B cell (primary cell): Measurements from ENCODE around the gene CDS2. TPM values are rescaled to one million over a fixed set of nuclear protein-coding genes. Genes with fewer than 3 reads are reported as not detected.

Source experiments
- ATAC-seq: fragments of 200-7000 bp; cut with Tn5 transposase; one replicate; pipeline ENCODE4 v1.10.0; 2021; ENCODE audit warnings: low read depth, mild to moderate bottlenecking, moderate number of reproducible peaks, moderate library complexity
- CTCF ChIA-PET: fragments of 350-600 bp; sonication (Branson Sonifier 250); formaldehyde crosslinking; loops from one replicate; lab custom pipeline; 2021; ENCODE audit warnings: antibody characterized with exemption, inconsistent platforms; lab: Charles Lee
- POLR2A ChIA-PET: fragments of 350-600 bp; sonication (Branson Sonifier 250); formaldehyde crosslinking; loops from one replicate; lab custom pipeline; 2021; ENCODE audit warnings: antibody characterized with exemption; lab: Charles Lee
- DNase-seq: peaks from one replicate; pipeline ENCODE4 v3.0.0; 2013
- H2AFZ ChIP-seq: 2 replicates; pipeline ENCODE4 v1.6.1; 2012; ENCODE audit warnings: mild to moderate bottlenecking, low read depth, low read length; ENCODE audit not compliant: insufficient read depth, poor library complexity, severe bottlenecking
- H3K27ac ChIP-seq, 2 donors: 1 replicate in 1 of 2; 2 replicates in 1 of 2; pipeline ENCODE4 v1.5.1; 2012 to 2013; ENCODE audit warnings: low read length in 2 of 2, mild to moderate bottlenecking in 2 of 2, moderate library complexity in 1 of 2
- H3K27me3 ChIP-seq, 4 experiments: fragments of 200-600 bp in 1 of 4; sonication (generic) in 1 of 4; replicated peaks in 1 of 4; 1 replicate in 2 of 4; 2 replicates in 2 of 4; pipeline versions ENCODE4 v1.6.1 to v1.7.0; 2013 to 2016; ENCODE audit warnings: low read length in 3 of 4, mild to moderate bottlenecking in 2 of 4, mixed read lengths in 1 of 4, moderate library complexity in 1 of 4; ENCODE audit not compliant: insufficient read depth in 4 of 4, control insufficient read depth in 3 of 4; ENCODE audit errors: control extremely low read depth in 1 of 4
- H3K36me3 ChIP-seq, 2 experiments: replicated peaks in 1 of 2; 1 replicate in 1 of 2; 2 replicates in 1 of 2; pipeline versions ENCODE4 v1.6.1 to v1.7.1; 2013; ENCODE audit warnings: low read length in 1 of 2; ENCODE audit not compliant: insufficient read depth in 2 of 2, control insufficient read depth in 1 of 2; ENCODE audit errors: control extremely low read depth in 1 of 2, extremely low read depth in 1 of 2
- H3K4me1 ChIP-seq, 2 donors: fragments of 200-600 bp in 1 of 2; sonication (generic) in 1 of 2; 1 replicate in 1 of 2; 2 replicates in 1 of 2; pipeline versions ENCODE4 v1.5.1 to v1.6.1; 2013 to 2017; ENCODE audit warnings: low read length in 2 of 2; ENCODE audit not compliant: control insufficient read depth in 2 of 2, insufficient read depth in 2 of 2
- H3K4me2 ChIP-seq: replicated peaks from 2 replicates; pipeline ENCODE3; 2012; ENCODE audit warnings: mild to moderate bottlenecking, low read depth, low read length; ENCODE audit not compliant: poor library complexity, severe bottlenecking
- H3K4me3 ChIP-seq, 5 experiments: fragments of 200-600 bp in 1 of 5; sonication (generic) in 1 of 5; 1 replicate in 3 of 5; 2 replicates in 2 of 5; pipeline versions ENCODE4 v1.5.1 to v1.7.0; 2011 to 2016; ENCODE audit warnings: low read length in 4 of 5, mild to moderate bottlenecking in 4 of 5, low read depth in 2 of 5, control low read depth in 1 of 5, moderate library complexity in 1 of 5; ENCODE audit not compliant: insufficient read depth in 1 of 5; ENCODE audit errors: control extremely low read depth in 1 of 5, extremely low read depth in 1 of 5
- H3K79me2 ChIP-seq: fragments of 200-600 bp; sonication (generic); one replicate; pipeline ENCODE4 v1.6.0; 2016; ENCODE audit warnings: low read length; ENCODE audit not compliant: control insufficient read depth, insufficient read depth
- H3K9ac ChIP-seq: fragments of 200-600 bp; sonication (generic); 2 replicates; pipeline ENCODE4 v1.6.1; 2017; ENCODE audit warnings: mild to moderate bottlenecking, low read length, moderate library complexity
- H3K9me3 ChIP-seq, 3 donors: one replicate each; pipeline versions ENCODE4 v1.6.1 to v1.7.1; 2013; ENCODE audit warnings: low read length in 2 of 3; ENCODE audit not compliant: control insufficient read depth in 2 of 3, insufficient read depth in 1 of 3; ENCODE audit errors: control extremely low read depth in 1 of 3
- H4K20me1 ChIP-seq: 2 replicates; pipeline ENCODE4 v1.6.0; 2012; ENCODE audit warnings: mild to moderate bottlenecking, low read length; ENCODE audit not compliant: insufficient read depth, control insufficient read depth, poor library complexity, severe bottlenecking
- H3K27ac Mint-ChIP-seq: one replicate; pipeline ENCODE4 v1.8.0; 2021; ENCODE audit warnings: mixed read lengths
- H3K27me3 Mint-ChIP-seq: one replicate; pipeline ENCODE4 v1.8.0; 2021; ENCODE audit warnings: mixed read lengths
- H3K4me1 Mint-ChIP-seq: one replicate; pipeline ENCODE4 v1.8.0; 2021; ENCODE audit warnings: mixed read lengths
- H3K4me3 Mint-ChIP-seq: one replicate; pipeline ENCODE4 v1.8.0; 2021; ENCODE audit warnings: mixed read lengths
- H3K9me3 Mint-ChIP-seq: one replicate; pipeline ENCODE4 v1.8.0; 2022; ENCODE audit warnings: mixed read lengths; ENCODE audit not compliant: insufficient read depth
- CTCF ChIP-seq: fragments of 200-600 bp; IDR thresholded peaks from one replicate; pipeline ENCODE4 v1.8.0; 2022; ENCODE audit warnings: antibody characterized with exemption, mild to moderate bottlenecking
- EZH2 ChIP-seq: IDR thresholded peaks from 2 replicates; pipeline ENCODE4 v1.6.1; 2012; ENCODE audit warnings: borderline replicate concordance, low read depth, mild to moderate bottlenecking, moderate library complexity, low read length; ENCODE audit not compliant: insufficient read depth, poor library complexity, severe bottlenecking
- WGBS: methylation state at CpG from one replicate; pipeline ENCODE4 v1.1.5; 2013; ENCODE audit warnings: missing lambda C conversion rate; ENCODE audit not compliant: insufficient coverage; 5-methylcytosine and 5-hydroxymethylcytosine counted together
- intact Hi-C: fragments of 100-400 bp; cut with micrococcal nuclease; formaldehyde crosslinking; loops from one replicate; pipeline ENCODE4 v1.10.0; 2022
- polyA plus RNA-seq: library from polyadenylated mRNA; depleted of rRNA; stranded (reverse); fragments of >200 nt; gene quantifications from 2 replicates; pipeline ENCODE4 v1.2.3, GENCODE V29; 2012
- total RNA-seq, 2 donors: library from RNA; stranded (reverse); fragments of 120-200 nt in 1 of 2; gene quantifications; 1 replicate in 1 of 2; 2 replicates in 1 of 2; pipeline versions ENCODE4 v1.2.3 to v1.2.4, GENCODE V29; 2013 to 2022

Gene CDS2
- total and polyA plus RNA-seq, 2 donors (not counting 1 experiment from before 2014, with no cell fraction given), result 17.3 to 48.6 TPM

- H3K27ac ChIP-seq, result no peak overlapping the region
- DNase-seq, result no peak
- 66% methylated on average over 2 of the region's 5 CpGs for WGBS
- H3K27ac Mint-ChIP-seq, result no peak overlapping the region
- H3K36me3 ChIP-seq, result peaks cover 0 to 3% of the 10 kb centered on the region in 2 experiments
- no peak overlapping the region for H3K4me3 ChIP-seq
- no peaks in the 10 kb centered on the region for H3K9me3 ChIP-seq
- H3K4me3 Mint-ChIP-seq, result no peak overlapping the region
- POLR2A ChIA-PET, result no interaction called here
- no peaks in the 10 kb centered on the region for H3K27me3 Mint-ChIP-seq
- H3K4me1 ChIP-seq, result peaks cover 27 to 28% of the 10 kb centered on the region in 2 donors
- H3K4me2 ChIP-seq, result no peak overlapping the region
- H2AFZ ChIP-seq, result no peak overlapping the region
- peaks cover 43% of the 10 kb centered on the region for H3K4me1 Mint-ChIP-seq
- peaks cover 95% of the 10 kb centered on the region for H3K79me2 ChIP-seq
- no peak overlapping the region for H3K9ac ChIP-seq
- no peaks in the 10 kb centered on the region for H3K9me3 Mint-ChIP-seq
- intact Hi-C loops, result no loop called here
- peaks cover 51% of the 10 kb centered on the region for H4K20me1 ChIP-seq
- no peaks in the 10 kb centered on the region for H3K27me3 ChIP-seq
- TF ChIP-seq EZH2, result no peak
- no peak for TF ChIP-seq CTCF
- CTCF ChIA-PET, result interaction anchor here (0.9 to 1.2 kb wide), 2 partner anchors 57 to 61 kb away, joined by 3 to 7 read pairs; no protein-coding TSS in a partner anchor
- no peak for ATAC-seq
Observed at GRCh38 chr20:5131502-5131901, 4.7 kb downstream of the CDS2 start.

- Histone ChIP-seq H3K9ac (no peak overlapping the region), H3K27me3 (no peaks in the 10 kb centered on the region), H3K4me1 (peaks cover 11 to 13% of the 10 kb centered on the region in 2 donors), H2AFZ (no peak overlapping the region), H3K4me2 (no peak overlapping the region), H3K27ac (no peak overlapping the region), H3K36me3 (peaks cover 0 to under 1% of the 10 kb centered on the region in 2 experiments), H3K79me2 (peaks cover 100% of the 10 kb centered on the region), H4K20me1 (peaks cover 66% of the 10 kb centered on the region), H3K9me3 (no peaks in the 10 kb centered on the region), H3K4me3 (no peak overlapping the region)
- no peak overlapping the region for H3K4me3 Mint-ChIP-seq
- no peak for TF ChIP-seq CTCF
- no peak for TF ChIP-seq EZH2
- WGBS, result 93% methylated on average over 1 of the region's 6 CpGs
- intact Hi-C loops, result no loop called here
- no peaks in the 10 kb centered on the region for H3K9me3 Mint-ChIP-seq
- H3K27ac Mint-ChIP-seq, result no peak overlapping the region
- no peak for DNase-seq
- POLR2A ChIA-PET, result no interaction called here
- CTCF ChIA-PET, result interaction anchor here (0.7 to 1.0 kb wide), 2 partner anchors 58 to 69 kb away, joined by 3 read pairs; no protein-coding TSS in a partner anchor
- H3K27me3 Mint-ChIP-seq, result no peaks in the 10 kb centered on the region
- no peak for ATAC-seq
- peaks cover 31% of the 10 kb centered on the region for H3K4me1 Mint-ChIP-seq
Observed at GRCh38 chr20:5133998-5134397, 7.2 kb downstream of the CDS2 start.
